Measurements from ENCODE around the gene OR51A7.

- TF ChIP-seq CTCF (conservative IDR thresholded peaks at IDR 0.05; ENCODE audit: low read depth, low read length): no peak
- no peak for TF ChIP-seq EZH2phosphoT487 (IDR thresholded peaks at IDR 0.05; ENCODE audit: borderline replicate concordance, low read length)
Measured at GRCh38 chr11:4865855-4866254, 37.7 kb upstream of the OR51A7 start.
